ENCODE data around the gene CASP7. TPM values are rescaled to one million over a fixed set of nuclear protein-coding genes. Genes with fewer than 3 reads are reported as not detected.

Gene CASP7
- total and polyA plus RNA-seq, 10 of the 15 experiments (the other 5 are each of a cell fraction or from before 2014, with no cell fraction given), result 23.7 to 34.4 (median 28.7) TPM

DNA sequence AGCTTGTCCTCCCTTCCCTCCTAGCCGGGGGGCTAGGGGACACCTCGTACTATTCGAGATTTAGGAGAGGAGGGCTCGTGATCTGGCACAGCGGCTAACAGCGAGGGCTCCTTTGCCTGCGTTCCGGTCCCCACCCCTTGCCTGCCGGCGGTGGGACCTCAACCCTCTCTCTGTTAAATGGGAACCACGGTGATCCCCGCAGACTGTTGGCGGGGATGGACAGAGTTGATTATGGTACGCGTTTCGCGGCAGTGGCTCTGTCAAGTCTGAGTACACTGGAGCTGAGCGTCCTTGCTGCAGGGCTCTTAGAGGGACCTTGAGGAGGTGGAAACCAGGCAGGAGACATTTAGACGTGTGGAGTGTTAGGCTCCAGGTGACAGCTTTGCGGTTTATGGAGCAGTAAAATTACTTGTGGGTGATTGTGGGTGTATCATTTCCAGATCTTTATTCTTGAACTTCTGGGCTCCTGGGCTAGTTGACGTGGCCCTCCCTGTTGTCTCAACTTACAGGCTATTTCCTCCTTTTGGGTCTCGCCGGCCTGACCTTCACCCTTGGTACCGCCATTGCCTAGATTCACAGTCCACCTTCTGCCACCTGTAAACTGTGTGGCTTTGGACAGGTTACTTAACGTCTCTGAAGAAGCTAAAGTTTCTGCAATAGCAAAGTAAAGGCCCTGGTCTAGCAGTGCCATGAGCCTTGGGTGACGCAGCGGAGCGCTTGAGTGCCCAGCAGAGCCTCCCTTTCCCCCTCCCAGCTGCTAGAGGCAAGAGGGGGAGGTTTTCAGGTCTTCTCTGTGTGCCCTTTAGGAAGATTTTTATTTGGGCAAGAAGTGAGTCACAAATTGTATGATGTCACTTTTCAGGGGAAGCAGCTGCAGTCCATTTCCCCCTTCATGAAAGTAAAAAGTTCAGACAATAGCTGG lies 739 bp downstream of the CASP7 start:
- peak overlapping the region; percentile 71 for H3K4me3 ChIP-seq
- FAIRE-seq (peak; percentile 56), DNase-seq (ENCODE audit: low read depth, low spot score) (peak; percentile 42), ATAC-seq (peak; percentile 66)
- H3K27me3 ChIP-seq (replicated peaks in 1 of 2; ENCODE audit: control insufficient read depth in 2 of 2, insufficient read depth in 2 of 2, low read length in 1 of 2), result no peaks in the 10 kb centered on the region
- peaks cover 1% of the 10 kb centered on the region; the same call in 2 of the 3 replicates for H3K9me3 ChIP-seq (replicated peaks; ENCODE audit: control insufficient read depth, insufficient read depth, low read length)
- TSS peak; percentile 59 for BruUV-seq (replicated peaks)
- peak overlapping the region; percentile 98 for H3K4me2 ChIP-seq (ENCODE audit: control insufficient read depth, insufficient read depth)
- H3K27ac ChIP-seq (ENCODE audit: control insufficient read depth, insufficient read depth), result peak overlapping the region; percentile 95
- H3K4me1 ChIP-seq (ENCODE audit: control insufficient read depth, insufficient read depth, low read length), result peaks cover 22% of the 10 kb centered on the region
- peaks cover 31% of the 10 kb centered on the region for H3K79me2 ChIP-seq (ENCODE audit: control insufficient read depth, insufficient read depth, low read length)
- ChIA-PET RAD21 (ENCODE audit: unreplicated experiment) (interaction anchor here (1.0 to 1.5 kb wide), 4 partner anchors 37 to 423 kb away, joined by 3 to 6 read pairs (median 4); no protein-coding TSS in a partner anchor), SMC1A (ENCODE audit: uncharacterized antibody, unreplicated experiment) (interaction anchor here (0.6 to 2.2 kb wide), 6 partner anchors 12 to 420 kb away, joined by 3 to 6 read pairs (median 4); no protein-coding TSS in a partner anchor), CTCF (interaction anchor here (0.9 to 2.7 kb wide), 8 partner anchors 10 to 421 kb away, joined by 3 to 15 read pairs (median 6); no protein-coding TSS in a partner anchor), POLR2A (interaction anchor here (0.5 to 1.2 kb wide), 4 partner anchors 14 to 1271 kb away, joined by 3 to 5 read pairs (median 3); no protein-coding TSS in a partner anchor)
- H3K9ac ChIP-seq (ENCODE audit: control insufficient read depth, insufficient read depth, low read length), result peak overlapping the region; percentile 98
- intact Hi-C loops (cut with micrococcal nuclease; ENCODE audit: unreplicated experiment) (loop anchor here (5.0 kb wide), 1 partner anchor 177 kb away; no protein-coding TSS in a partner anchor), in situ Hi-C loops (cut with MboI) (loop anchor here (25.0 kb wide), 1 partner anchor 1132 kb away; the partner anchor contains the start of gene FHIP2A)
- 1% methylated on average over 28 of the region's 28 CpGs for WGBS (ENCODE audit: insufficient coverage, insufficient replicate concordance, low lambda C conversion rate, missing lambda C conversion rate)
- H3K36me3 ChIP-seq (ENCODE audit: control insufficient read depth in 2 of 2, insufficient read depth in 2 of 2, low read length in 1 of 2), result no peaks in the 10 kb centered on the region
- no peaks in the 10 kb centered on the region for H4K20me1 ChIP-seq (ENCODE audit: control insufficient read depth, insufficient read depth)
- H2AFZ ChIP-seq (ENCODE audit: control insufficient read depth, low read depth, low read length), result peak overlapping the region; percentile 99
- no peak for TF ChIP-seq BACH1 (IDR thresholded peaks at IDR 0.05; ENCODE audit: borderline replicate concordance)
- TF ChIP-seq IKZF1 (conservative IDR thresholded peaks at IDR 0.05), result peak; percentile 41; the same call in 1 of the 2 replicates
- TF ChIP-seq IKZF2 (IDR thresholded peaks at IDR 0.05), result peak in 1 of 2 experiments; percentile 32; a peak in 1 of 4 replicates
- peak; percentile 66 for TF ChIP-seq JUNB (IDR thresholded peaks at IDR 0.05)
- no peak for TF ChIP-seq RELA (IDR thresholded peaks at IDR 0.05; ENCODE audit: borderline replicate concordance, partially characterized antibody)
- TF ChIP-seq, protein P1, sequence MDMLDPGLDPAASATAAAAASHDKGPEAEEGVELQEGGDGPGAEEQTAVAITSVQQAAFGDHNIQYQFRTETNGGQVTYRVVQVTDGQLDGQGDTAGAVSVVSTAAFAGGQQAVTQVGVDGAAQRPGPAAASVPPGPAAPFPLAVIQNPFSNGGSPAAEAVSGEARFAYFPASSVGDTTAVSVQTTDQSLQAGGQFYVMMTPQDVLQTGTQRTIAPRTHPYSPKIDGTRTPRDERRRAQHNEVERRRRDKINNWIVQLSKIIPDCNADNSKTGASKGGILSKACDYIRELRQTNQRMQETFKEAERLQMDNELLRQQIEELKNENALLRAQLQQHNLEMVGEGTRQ (IDR thresholded peaks at IDR 0.05; ENCODE audit: borderline replicate concordance, low read depth, low read length), result no peak
- TF ChIP-seq STAT3 (IDR thresholded peaks at IDR 0.05; ENCODE audit: low read depth, low read length), result no peak
- TF ChIP-seq SIX5 (IDR thresholded peaks at IDR 0.05; ENCODE audit: low read depth, low read length, severe bottlenecking), result no peak
- TF ChIP-seq, protein P2, sequence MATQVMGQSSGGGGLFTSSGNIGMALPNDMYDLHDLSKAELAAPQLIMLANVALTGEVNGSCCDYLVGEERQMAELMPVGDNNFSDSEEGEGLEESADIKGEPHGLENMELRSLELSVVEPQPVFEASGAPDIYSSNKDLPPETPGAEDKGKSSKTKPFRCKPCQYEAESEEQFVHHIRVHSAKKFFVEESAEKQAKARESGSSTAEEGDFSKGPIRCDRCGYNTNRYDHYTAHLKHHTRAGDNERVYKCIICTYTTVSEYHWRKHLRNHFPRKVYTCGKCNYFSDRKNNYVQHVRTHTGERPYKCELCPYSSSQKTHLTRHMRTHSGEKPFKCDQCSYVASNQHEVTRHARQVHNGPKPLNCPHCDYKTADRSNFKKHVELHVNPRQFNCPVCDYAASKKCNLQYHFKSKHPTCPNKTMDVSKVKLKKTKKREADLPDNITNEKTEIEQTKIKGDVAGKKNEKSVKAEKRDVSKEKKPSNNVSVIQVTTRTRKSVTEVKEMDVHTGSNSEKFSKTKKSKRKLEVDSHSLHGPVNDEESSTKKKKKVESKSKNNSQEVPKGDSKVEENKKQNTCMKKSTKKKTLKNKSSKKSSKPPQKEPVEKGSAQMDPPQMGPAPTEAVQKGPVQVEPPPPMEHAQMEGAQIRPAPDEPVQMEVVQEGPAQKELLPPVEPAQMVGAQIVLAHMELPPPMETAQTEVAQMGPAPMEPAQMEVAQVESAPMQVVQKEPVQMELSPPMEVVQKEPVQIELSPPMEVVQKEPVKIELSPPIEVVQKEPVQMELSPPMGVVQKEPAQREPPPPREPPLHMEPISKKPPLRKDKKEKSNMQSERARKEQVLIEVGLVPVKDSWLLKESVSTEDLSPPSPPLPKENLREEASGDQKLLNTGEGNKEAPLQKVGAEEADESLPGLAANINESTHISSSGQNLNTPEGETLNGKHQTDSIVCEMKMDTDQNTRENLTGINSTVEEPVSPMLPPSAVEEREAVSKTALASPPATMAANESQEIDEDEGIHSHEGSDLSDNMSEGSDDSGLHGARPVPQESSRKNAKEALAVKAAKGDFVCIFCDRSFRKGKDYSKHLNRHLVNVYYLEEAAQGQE (IDR thresholded peaks at IDR 0.05; ENCODE audit: low read depth, low read length), result 0 out of 2 replicates have a peak, but pooled peaks have one; percentile 4
- TF ChIP-seq GATAD2B (conservative IDR thresholded peaks at IDR 0.05; ENCODE audit: low read depth), result peak; percentile 17; the same call in 1 of the 2 replicates
- TF ChIP-seq BMI1 (IDR thresholded peaks at IDR 0.05; ENCODE audit: borderline replicate concordance), result no peak
- TF ChIP-seq KDM1A (IDR thresholded peaks at IDR 0.05; ENCODE audit: borderline replicate concordance), result no peak
- no peak for TF ChIP-seq SREBF2 (IDR thresholded peaks at IDR 0.05; ENCODE audit: low read length)
- peak; percentile 59 for TF ChIP-seq NR2F1 (conservative IDR thresholded peaks at IDR 0.05)
- TF ChIP-seq CBX3 (IDR thresholded peaks at IDR 0.05; ENCODE audit: borderline replicate concordance, low read depth), result no peak
- no peak for TF ChIP-seq CHD1 (IDR thresholded peaks at IDR 0.05; ENCODE audit: low read depth, low read length)
- TF ChIP-seq, protein P3, sequence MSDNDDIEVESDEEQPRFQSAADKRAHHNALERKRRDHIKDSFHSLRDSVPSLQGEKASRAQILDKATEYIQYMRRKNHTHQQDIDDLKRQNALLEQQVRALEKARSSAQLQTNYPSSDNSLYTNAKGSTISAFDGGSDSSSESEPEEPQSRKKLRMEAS (IDR thresholded peaks at IDR 0.05; ENCODE audit: low read depth, low read length), result no peak
- TF ChIP-seq FOS (IDR thresholded peaks at IDR 0.05; ENCODE audit: borderline replicate concordance, extremely low read depth, insufficient read length), result no peak
- TF ChIP-seq RUNX3 (IDR thresholded peaks at IDR 0.05; ENCODE audit: low read length), result peak; percentile 62
- peak; percentile 79 for TF ChIP-seq TCF12 (IDR thresholded peaks at IDR 0.05; ENCODE audit: low read depth, low read length)
